Esophagus muscularis mucosa (tissue), 4 donors: ENCODE measurements around the gene HDLBP. TPM values are rescaled to one million over a fixed set of nuclear protein-coding genes. Genes with fewer than 3 reads are reported as not detected.

Source experiments
- DNase-seq: peaks from one replicate; pipeline ENCODE4 v3.0.0-alpha.2; 2017; ENCODE audit errors: extremely low spot score
- H3K27ac ChIP-seq, 4 donors: fragments of 200-600 bp; sonication (generic); replicated peaks in 1 of 4; 1 replicate in 3 of 4; 2 replicates in 1 of 4; pipeline ENCODE4 v1.5.1; 2016 to 2019; ENCODE audit warnings: mild to moderate bottlenecking in 1 of 4
- H3K27me3 ChIP-seq, 4 donors: fragments of 200-600 bp; sonication (generic); one replicate each; pipeline versions ENCODE4 v1.5.1 to v1.6.0; 2016 to 2019
- H3K36me3 ChIP-seq, 4 donors: fragments of 200-600 bp; sonication (generic); one replicate each; pipeline ENCODE4 v1.5.1; 2016 to 2019
- H3K4me1 ChIP-seq, 4 donors: fragments of 200-600 bp; sonication (generic); one replicate each; pipeline ENCODE4 v1.5.1; 2016 to 2019
- H3K4me3 ChIP-seq, 4 donors: fragments of 200-600 bp; sonication (generic); 1 replicate in 2 of 4; 2 replicates in 2 of 4; pipeline ENCODE4 v1.5.1; 2016 to 2019; ENCODE audit warnings: mild to moderate bottlenecking in 4 of 4, moderate library complexity in 1 of 4
- H3K9me3 ChIP-seq, 4 donors: fragments of 200-600 bp; sonication (generic); 1 replicate in 3 of 4; 2 replicates in 1 of 4; pipeline ENCODE4 v1.5.1; 2016 to 2019
- EP300 ChIP-seq: sonication (generic); formaldehyde crosslinking; IDR thresholded peaks from one replicate; pipeline ENCODE4 v1.6.1; 2017; ENCODE audit warnings: antibody characterized with exemption
- POLR2A ChIP-seq: fragments of 450-650 bp; IDR thresholded peaks from one replicate; pipeline ENCODE4 v1.6.1; 2017; ENCODE audit warnings: antibody characterized with exemption, moderate library complexity, mild to moderate bottlenecking, low read depth
- POLR2AphosphoS5 ChIP-seq, 2 donors: sonication (generic); formaldehyde crosslinking; IDR thresholded peaks; one replicate each; pipeline ENCODE4 v1.6.1; 2017; ENCODE audit warnings: antibody characterized with exemption in 2 of 2
- whole genome bisulfite sequencing: methylation state at CpG from one replicate; pipeline ENCODE4 v1.1.5; 2018; 5-methylcytosine and 5-hydroxymethylcytosine counted together
- intact Hi-C: fragments of 100-400 bp; cut with DNase I; formaldehyde crosslinking; loops from one replicate; pipeline ENCODE4 v1.15.1; 2023
- total RNA-seq, 4 donors: library from RNA; depleted of rRNA; stranded (reverse); fragments of >200 nt; gene quantifications; one replicate each; pipeline versions ENCODE4 v1.1.0 to v1.2.1, GENCODE V29; 2016
- TF ChIP-seq, protein P1 (sequence below), 3 experiments: fragments of 200-600 bp in 2 of 3; fragments of 450-650 bp in 1 of 3; sonication (generic) in 2 of 3; IDR thresholded peaks; one replicate each; pipeline ENCODE4 v1.5.1; 2017 to 2019; ENCODE audit warnings: antibody characterized with exemption in 3 of 3, mild to moderate bottlenecking in 2 of 3, moderate library complexity in 1 of 3

HDLBP gene
- total RNA-seq, 4 donors from 2014 or later: 263 to 479 (median 304) TPM

GRCh38 chr2:241237047-241237446 is 78.4 kb downstream of the HDLBP start:
- no peaks in the 10 kb centered on the region for H3K9me3 ChIP-seq
- H3K4me1 ChIP-seq: peaks cover 0 to 7% (median 1%) of the 10 kb centered on the region in 4 donors
- intact Hi-C loops: no loop called here
- H3K27me3 ChIP-seq: no peaks in the 10 kb centered on the region
- 80% methylated on average over 6 of the region's 6 CpGs for WGBS
- no peak for TF ChIP-seq POLR2AphosphoS5 (IDR thresholded peaks at IDR 0.05)
- TF ChIP-seq, protein P1, sequence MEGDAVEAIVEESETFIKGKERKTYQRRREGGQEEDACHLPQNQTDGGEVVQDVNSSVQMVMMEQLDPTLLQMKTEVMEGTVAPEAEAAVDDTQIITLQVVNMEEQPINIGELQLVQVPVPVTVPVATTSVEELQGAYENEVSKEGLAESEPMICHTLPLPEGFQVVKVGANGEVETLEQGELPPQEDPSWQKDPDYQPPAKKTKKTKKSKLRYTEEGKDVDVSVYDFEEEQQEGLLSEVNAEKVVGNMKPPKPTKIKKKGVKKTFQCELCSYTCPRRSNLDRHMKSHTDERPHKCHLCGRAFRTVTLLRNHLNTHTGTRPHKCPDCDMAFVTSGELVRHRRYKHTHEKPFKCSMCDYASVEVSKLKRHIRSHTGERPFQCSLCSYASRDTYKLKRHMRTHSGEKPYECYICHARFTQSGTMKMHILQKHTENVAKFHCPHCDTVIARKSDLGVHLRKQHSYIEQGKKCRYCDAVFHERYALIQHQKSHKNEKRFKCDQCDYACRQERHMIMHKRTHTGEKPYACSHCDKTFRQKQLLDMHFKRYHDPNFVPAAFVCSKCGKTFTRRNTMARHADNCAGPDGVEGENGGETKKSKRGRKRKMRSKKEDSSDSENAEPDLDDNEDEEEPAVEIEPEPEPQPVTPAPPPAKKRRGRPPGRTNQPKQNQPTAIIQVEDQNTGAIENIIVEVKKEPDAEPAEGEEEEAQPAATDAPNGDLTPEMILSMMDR (IDR thresholded peaks at IDR 0.05): no peak
- no peak for TF ChIP-seq EP300
- no peak for TF ChIP-seq POLR2A
- H3K36me3 ChIP-seq: peaks cover 91 to 100% (median 100%) of the 10 kb centered on the region in 4 donors
- H3K27ac ChIP-seq: no peak overlapping the region
- H3K4me3 ChIP-seq: no peak overlapping the region
- no peak for DNase-seq

- Histone ChIP-seq H3K27ac (no peak overlapping the region), H3K27me3 (no peaks in the 10 kb centered on the region), H3K9me3 (no peaks in the 10 kb centered on the region), H3K36me3 (peaks cover 94 to 100% (median 100%) of the 10 kb centered on the region in 4 donors), H3K4me3 (no peak overlapping the region), H3K4me1 (peaks cover 0 to 10% (median 3%) of the 10 kb centered on the region in 4 donors)
- TF ChIP-seq POLR2AphosphoS5 (IDR thresholded peaks at IDR 0.05): no peak
- TF ChIP-seq, protein P1 (IDR thresholded peaks at IDR 0.05): no peak
- TF ChIP-seq EP300: no peak
- no peak for TF ChIP-seq POLR2A
- no peak for DNase-seq
- 93% methylated on average over 22 of the region's 30 CpGs for WGBS
- intact Hi-C loops: no loop called here
Observed at GRCh38 chr2:241235859-241236593, 79.4 kb downstream of the HDLBP start.

DNA sequence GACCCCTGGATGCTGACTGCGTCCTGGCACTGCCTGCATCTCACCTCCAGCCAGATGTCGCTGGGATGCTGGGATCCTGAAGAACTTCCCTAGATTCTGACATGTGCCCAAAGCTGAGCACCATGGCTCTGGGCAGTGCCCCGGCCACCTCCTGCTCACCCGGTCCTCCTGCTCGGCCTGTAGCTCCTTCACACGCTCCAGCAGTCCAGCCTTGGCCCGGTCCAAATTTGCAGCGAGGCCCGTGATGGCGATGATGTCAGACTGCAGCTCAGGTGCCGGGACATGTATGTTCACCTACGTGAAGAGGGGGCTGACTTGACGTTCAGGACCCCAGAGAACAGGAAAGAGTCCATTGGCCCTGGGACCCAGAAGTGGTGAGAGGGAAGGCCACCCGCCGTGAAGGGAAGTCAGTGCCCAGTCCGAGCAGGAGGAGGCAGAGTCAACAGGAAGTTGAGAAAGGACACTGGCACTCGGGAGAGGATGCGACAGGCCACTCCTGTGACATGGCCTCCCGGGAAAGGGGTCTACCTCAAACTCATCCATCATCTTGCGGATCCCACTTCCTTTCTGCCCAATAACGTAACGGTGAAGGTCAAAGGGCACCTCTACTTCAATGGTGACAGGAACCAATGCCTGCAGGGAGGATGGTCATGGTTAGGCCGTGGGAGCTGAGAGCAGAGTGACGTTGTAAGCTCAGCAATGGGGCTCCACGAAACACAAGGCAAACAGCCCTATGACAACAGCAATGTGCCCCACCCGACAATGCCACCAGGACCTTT is 80.3 kb downstream of the HDLBP start:
- no peak for DNase-seq

DNA sequence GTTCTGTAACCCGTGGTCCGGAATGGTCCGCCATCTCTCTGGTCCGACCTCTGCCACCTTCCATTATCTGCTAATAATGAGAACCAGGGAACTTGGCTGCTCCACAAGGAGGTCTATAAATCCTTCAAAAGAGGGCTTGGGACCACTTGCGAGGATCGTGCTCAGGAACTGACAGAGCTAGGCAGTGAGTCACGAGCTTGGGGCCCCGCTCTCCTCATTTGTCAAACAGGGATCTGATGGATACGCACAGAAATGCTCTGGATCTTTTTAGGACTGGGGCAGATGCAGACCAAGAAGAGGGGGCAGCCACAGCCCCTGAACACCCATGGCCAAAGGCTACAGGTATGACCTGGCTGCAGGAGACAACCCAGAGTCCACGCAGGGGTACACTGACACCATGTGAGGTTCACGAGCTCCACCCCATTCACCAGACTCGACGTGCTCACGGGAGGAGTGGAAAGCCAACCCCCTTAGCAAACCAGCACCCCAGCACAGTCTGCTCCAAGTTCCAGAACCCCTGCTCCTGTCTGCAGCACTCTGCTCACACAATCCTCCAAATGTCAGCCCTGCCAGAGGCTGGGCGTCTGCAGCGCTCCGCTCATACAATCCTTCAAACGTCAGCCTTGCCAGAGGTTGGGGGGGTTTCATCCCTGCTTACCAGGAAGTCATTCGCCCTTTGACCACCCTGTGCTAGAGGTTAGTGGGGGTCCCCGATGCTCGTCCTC is 81.2 kb downstream of the HDLBP start:
- no peaks in the 10 kb centered on the region for H3K27me3 ChIP-seq
- no peaks in the 10 kb centered on the region for H3K9me3 ChIP-seq
- DNase-seq: no peak
- H3K4me1 ChIP-seq: peaks cover 0 to 10% (median 4%) of the 10 kb centered on the region in 4 donors
- intact Hi-C loops: no loop called here
- H3K36me3 ChIP-seq: peaks cover 97 to 100% (median 100%) of the 10 kb centered on the region in 4 donors
- TF ChIP-seq, protein P1 (IDR thresholded peaks at IDR 0.05): no peak
- TF ChIP-seq EP300 (no peak), POLR2A (no peak), POLR2AphosphoS5 (IDR thresholded peaks at IDR 0.05) (no peak)
- H3K27ac ChIP-seq: no peak overlapping the region
- H3K4me3 ChIP-seq: no peak overlapping the region
- WGBS: 92% methylated on average over 13 of the region's 21 CpGs

More for the DNA sequence above, 80.3 kb downstream of the HDLBP start:
- H3K36me3 ChIP-seq: peaks cover 97 to 100% (median 100%) of the 10 kb centered on the region in 4 donors
- H3K27ac ChIP-seq: no peak overlapping the region
- H3K4me1 ChIP-seq: peaks cover 0 to 10% (median 3%) of the 10 kb centered on the region in 4 donors
- no peaks in the 10 kb centered on the region for H3K9me3 ChIP-seq
- H3K27me3 ChIP-seq: no peaks in the 10 kb centered on the region
- intact Hi-C loops: no loop called here
- WGBS: 75% methylated on average over 19 of the region's 26 CpGs
- TF ChIP-seq POLR2A: no peak
- TF ChIP-seq, protein P1 (IDR thresholded peaks at IDR 0.05): no peak
- no peak for TF ChIP-seq EP300
- TF ChIP-seq POLR2AphosphoS5 (IDR thresholded peaks at IDR 0.05): no peak
- H3K4me3 ChIP-seq: no peak overlapping the region
